Measurements from ENCODE around the gene SMC4.

DNA sequence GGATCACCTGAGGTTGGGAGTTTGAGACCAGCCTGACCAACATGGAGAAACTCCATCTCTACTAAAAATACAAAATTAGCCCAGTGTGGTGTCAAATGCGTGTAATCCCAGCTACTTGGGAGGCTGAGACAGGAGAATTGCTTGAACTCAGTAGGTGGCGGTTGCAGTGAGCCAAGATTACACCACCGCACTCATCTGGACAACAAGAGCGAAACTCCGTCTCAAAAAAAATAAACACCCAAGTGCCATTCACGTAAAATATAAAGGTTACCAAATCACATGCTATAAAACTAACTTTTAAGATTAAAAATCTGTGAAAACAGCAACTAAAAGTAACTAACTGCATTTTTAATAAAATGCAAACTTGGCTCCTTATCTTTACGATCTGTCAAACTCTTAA lies 41.2 kb downstream of the SMC4 start:
- TF ChIP-seq EZH2 (IDR thresholded peaks at IDR 0.05; ENCODE audit: borderline replicate concordance, low read depth, low read length, severe bottlenecking) (no peak), CTCF (IDR thresholded peaks at IDR 0.05; ENCODE audit: borderline replicate concordance, extremely low read depth, low read length, poor library complexity, severe bottlenecking) (no peak)

Data from DND-41 (cell line).